Activated T-cell treated with anti-CD3 and anti-CD28 coated beads, Interleukin-2, amount 50 U/mL, for 4 hours (primary cell): ENCODE data around the gene IQCM. TPM values are rescaled to one million over a fixed set of nuclear protein-coding genes. Genes with fewer than 3 reads are reported as not detected.
"Not testable (repeated sequence)": the region's sequence is repeated elsewhere in the genome, so short reads cannot be mapped to it uniquely, and the experiment has no call there.

Source experiments
- ATAC-seq, 2 donors: fragments of 200-7000 bp; cut with Tn5 transposase; one replicate each; pipeline ENCODE4 v1.10.0; 2021
- DNase-seq: peaks from one replicate; pipeline ENCODE4 v3.0.0-alpha.2; 2020
- H3K27me3 Mint-ChIP-seq: one replicate; pipeline ENCODE4 v1.8.0; 2021; ENCODE audit warnings: low read depth, mixed read lengths
- H3K36me3 Mint-ChIP-seq: one replicate; pipeline ENCODE4 v1.8.0; 2022; ENCODE audit warnings: mixed read lengths; ENCODE audit not compliant: insufficient read depth
- H3K4me1 Mint-ChIP-seq: one replicate; pipeline ENCODE4 v1.8.0; 2021; ENCODE audit warnings: low read depth, mixed read lengths
- H3K4me3 Mint-ChIP-seq: one replicate; pipeline ENCODE4 v1.8.0; 2021; ENCODE audit warnings: mild to moderate bottlenecking, moderate library complexity, mixed read lengths
- H3K9me3 Mint-ChIP-seq: one replicate; pipeline ENCODE4 v1.8.0; 2021; ENCODE audit warnings: mixed read lengths
- total RNA-seq, 3 donors: library from RNA; stranded (reverse); gene quantifications; one replicate each; pipeline ENCODE4 v1.2.1, GENCODE V29; 2021

Gene IQCM
- total RNA-seq, 3 donors from 2014 or later: not detected

- not testable (repeated sequence) for H3K4me3 Mint-ChIP-seq, H3K4me1 Mint-ChIP-seq, ATAC-seq, H3K36me3 Mint-ChIP-seq, H3K27me3 Mint-ChIP-seq, DNase-seq
- H3K9me3 Mint-ChIP-seq: peaks cover 14% of the 10 kb centered on the region
Observed at GRCh38 chr4:149468669-149469068, 347.0 kb downstream of the IQCM start.

GRCh38 chr4:149466446-149466845 lies 349.2 kb downstream of the IQCM start:
- H3K36me3 Mint-ChIP-seq: no peaks in the 10 kb centered on the region
- ATAC-seq: no peak
- no peaks in the 10 kb centered on the region for H3K4me1 Mint-ChIP-seq
- no peak overlapping the region for H3K4me3 Mint-ChIP-seq
- no peak for DNase-seq
- peaks cover 9% of the 10 kb centered on the region for H3K9me3 Mint-ChIP-seq
- no peaks in the 10 kb centered on the region for H3K27me3 Mint-ChIP-seq

- peaks cover 9% of the 10 kb centered on the region for H3K9me3 Mint-ChIP-seq
- no peak overlapping the region for H3K4me3 Mint-ChIP-seq
- H3K27me3 Mint-ChIP-seq: no peaks in the 10 kb centered on the region
- ATAC-seq (no peak), DNase-seq (no peak)
- no peaks in the 10 kb centered on the region for H3K4me1 Mint-ChIP-seq
- no peaks in the 10 kb centered on the region for H3K36me3 Mint-ChIP-seq
Observed at GRCh38 chr4:149465955-149466354, 349.7 kb downstream of the IQCM start.

GRCh38 chr4:149443537-149443936 lies 372.1 kb downstream of the IQCM start:
- no peaks in the 10 kb centered on the region for H3K9me3 Mint-ChIP-seq
- H3K27me3 Mint-ChIP-seq: no peaks in the 10 kb centered on the region
- H3K4me1 Mint-ChIP-seq: no peaks in the 10 kb centered on the region
- no peak for DNase-seq
- no peak for ATAC-seq
- no peaks in the 10 kb centered on the region for H3K36me3 Mint-ChIP-seq
- H3K4me3 Mint-ChIP-seq: no peak overlapping the region

- no peak for DNase-seq
- no peaks in the 10 kb centered on the region for H3K27me3 Mint-ChIP-seq
- H3K4me3 Mint-ChIP-seq: no peak overlapping the region
- ATAC-seq: no peak
- no peaks in the 10 kb centered on the region for H3K4me1 Mint-ChIP-seq
- H3K9me3 Mint-ChIP-seq: no peaks in the 10 kb centered on the region
- no peaks in the 10 kb centered on the region for H3K36me3 Mint-ChIP-seq
Observed at GRCh38 chr4:149441338-149441737, 374.3 kb downstream of the IQCM start.

GRCh38 chr4:149426461-149426860 lies 389.2 kb downstream of the IQCM start:
- H3K4me3 Mint-ChIP-seq: no peak overlapping the region
- H3K27me3 Mint-ChIP-seq: no peaks in the 10 kb centered on the region
- DNase-seq (no peak), ATAC-seq (peak in 1 of 2 donors; percentile 48)
- H3K36me3 Mint-ChIP-seq: no peaks in the 10 kb centered on the region
- no peaks in the 10 kb centered on the region for H3K4me1 Mint-ChIP-seq
- H3K9me3 Mint-ChIP-seq: no peaks in the 10 kb centered on the region

GRCh38 chr4:149409555-149409962 lies 406.1 kb downstream of the IQCM start:
- no peak for DNase-seq
- H3K27me3 Mint-ChIP-seq: no peaks in the 10 kb centered on the region

GRCh38 chr4:149409146-149409545 lies 406.5 kb downstream of the IQCM start:
- H3K9me3 Mint-ChIP-seq: peaks cover 3% of the 10 kb centered on the region
- ATAC-seq (no peak), DNase-seq (no peak)
- H3K27me3 Mint-ChIP-seq: no peaks in the 10 kb centered on the region
- no peaks in the 10 kb centered on the region for H3K4me1 Mint-ChIP-seq
- no peak overlapping the region for H3K4me3 Mint-ChIP-seq
- H3K36me3 Mint-ChIP-seq: no peaks in the 10 kb centered on the region

More at GRCh38 chr4:149409555-149409962, 406.1 kb downstream of the IQCM start:
- peaks cover 3% of the 10 kb centered on the region for H3K9me3 Mint-ChIP-seq
- no peak for ATAC-seq
- no peaks in the 10 kb centered on the region for H3K4me1 Mint-ChIP-seq
- no peaks in the 10 kb centered on the region for H3K36me3 Mint-ChIP-seq
- no peak overlapping the region for H3K4me3 Mint-ChIP-seq

- no peak for ATAC-seq
- Mint-ChIP-seq H3K4me1 (no peaks in the 10 kb centered on the region), H3K4me3 (no peak overlapping the region), H3K9me3 (peaks cover 4% of the 10 kb centered on the region), H3K27me3 (no peaks in the 10 kb centered on the region), H3K36me3 (no peaks in the 10 kb centered on the region)
- DNase-seq: no peak
Observed at GRCh38 chr4:149404143-149404542, 411.5 kb downstream of the IQCM start.

GRCh38 chr4:149403081-149403480 lies 412.6 kb downstream of the IQCM start:
- H3K36me3 Mint-ChIP-seq: no peaks in the 10 kb centered on the region
- peaks cover 7% of the 10 kb centered on the region for H3K9me3 Mint-ChIP-seq
- ATAC-seq: no peak
- no peak overlapping the region for H3K4me3 Mint-ChIP-seq
- no peaks in the 10 kb centered on the region for H3K27me3 Mint-ChIP-seq
- DNase-seq: no peak
- H3K4me1 Mint-ChIP-seq: no peaks in the 10 kb centered on the region

- Mint-ChIP-seq H3K4me1 (no peaks in the 10 kb centered on the region), H3K27me3 (no peaks in the 10 kb centered on the region), H3K4me3 (no peak overlapping the region), H3K36me3 (no peaks in the 10 kb centered on the region), H3K9me3 (peaks cover 4% of the 10 kb centered on the region)
- DNase-seq: no peak
- no peak for ATAC-seq
Observed at GRCh38 chr4:149398993-149399392, 416.6 kb downstream of the IQCM start.

- Mint-ChIP-seq H3K9me3 (no peaks in the 10 kb centered on the region), H3K36me3 (no peaks in the 10 kb centered on the region), H3K27me3 (no peaks in the 10 kb centered on the region), H3K4me1 (no peaks in the 10 kb centered on the region), H3K4me3 (no peak overlapping the region)
- ATAC-seq (no peak), DNase-seq (no peak)
Observed at GRCh38 chr4:149370785-149371420, 444.7 kb downstream of the IQCM start.

- H3K4me3 Mint-ChIP-seq: no peak overlapping the region
- no peak for ATAC-seq
- no peaks in the 10 kb centered on the region for H3K27me3 Mint-ChIP-seq
- H3K9me3 Mint-ChIP-seq: no peaks in the 10 kb centered on the region
- H3K36me3 Mint-ChIP-seq: no peaks in the 10 kb centered on the region
- H3K4me1 Mint-ChIP-seq: no peaks in the 10 kb centered on the region
- no peak for DNase-seq
Observed at GRCh38 chr4:149370002-149370401, 445.6 kb downstream of the IQCM start.

GRCh38 chr4:149353241-149353640 lies 462.4 kb downstream of the IQCM start:
- ATAC-seq (no peak), DNase-seq (no peak)
- Mint-ChIP-seq H3K9me3 (peaks cover 9% of the 10 kb centered on the region), H3K36me3 (no peaks in the 10 kb centered on the region), H3K4me1 (no peaks in the 10 kb centered on the region), H3K27me3 (no peaks in the 10 kb centered on the region), H3K4me3 (no peak overlapping the region)

GRCh38 chr4:149349541-149349940 lies 466.1 kb downstream of the IQCM start:
- no peak for ATAC-seq
- Mint-ChIP-seq H3K4me3 (no peak overlapping the region), H3K27me3 (no peaks in the 10 kb centered on the region), H3K36me3 (no peaks in the 10 kb centered on the region), H3K4me1 (no peaks in the 10 kb centered on the region), H3K9me3 (peaks cover 9% of the 10 kb centered on the region)
- no peak for DNase-seq
